HG03045 (cell line): ENCODE results near the gene DYNC1H1.

Experiments used
- ATAC-seq: cut with Tn5 transposase; IDR thresholded peaks from one replicate; pipeline ENCODE4 v1.9.1; 2021; ENCODE audit warnings: mild to moderate bottlenecking, moderate library complexity; ENCODE audit not compliant: unreplicated experiment

DYNC1H1 gene

GRCh38 chr14:101939646-101940170 lies 24.7 kb upstream of the DYNC1H1 start:
- ATAC-seq: no peak

DNA sequence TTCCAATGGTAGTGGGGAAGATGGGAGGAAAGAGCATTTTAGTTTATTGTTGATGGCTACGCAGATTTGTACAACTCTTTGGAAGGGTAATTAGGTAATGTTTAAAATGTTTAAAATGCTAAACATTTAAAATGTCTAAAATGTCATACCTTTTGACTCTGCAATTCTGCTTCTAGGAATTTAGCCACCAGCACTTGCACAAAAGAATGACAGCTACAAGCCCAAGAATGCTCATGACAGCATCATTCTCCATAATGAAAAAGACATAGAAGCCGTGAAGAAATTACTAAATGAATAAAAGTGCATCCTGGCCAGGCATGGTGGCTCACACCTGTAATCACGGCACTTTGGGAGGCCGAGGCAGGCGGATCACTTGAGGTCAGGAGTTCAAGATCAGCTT lies 19.9 kb upstream of the DYNC1H1 start:
- no peak for ATAC-seq

- ATAC-seq: no peak
These were observed 19.2 kb upstream of the DYNC1H1 start for GRCh38 chr14:101945171-101945570.

- ATAC-seq: peak; percentile 3
These were observed 16.8 kb upstream of the DYNC1H1 start for GRCh38 chr14:101947577-101947903.

- peak; percentile 98 for ATAC-seq
These were observed 16.3 kb upstream of the DYNC1H1 start for GRCh38 chr14:101947904-101948665.

DNA sequence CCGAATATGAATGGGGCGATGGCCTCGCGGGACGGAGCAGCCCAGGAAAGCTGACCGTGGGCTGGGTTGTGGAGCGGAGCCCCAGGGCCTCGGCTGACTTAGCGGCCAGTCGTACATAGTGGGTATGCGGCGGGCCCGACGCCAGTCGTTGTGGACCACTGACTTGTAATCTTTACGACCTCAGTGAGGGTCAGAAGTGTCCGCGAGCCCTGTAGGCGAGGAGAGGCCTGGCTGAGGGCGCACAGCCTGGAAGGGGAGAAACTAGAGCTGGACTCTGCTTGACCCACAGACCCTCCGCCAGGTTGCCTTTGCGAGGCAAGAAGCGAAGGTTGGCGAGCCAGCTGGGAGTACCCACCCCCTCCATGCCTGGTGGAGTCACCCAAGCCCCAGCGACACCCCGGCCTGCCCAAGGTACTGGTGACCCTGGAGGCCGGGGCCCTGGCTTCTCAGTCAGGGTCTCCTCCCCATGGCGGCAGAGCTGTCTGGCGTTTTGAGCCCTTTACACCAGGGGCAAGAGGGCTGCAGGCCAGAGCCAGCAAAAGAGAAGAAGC lies 15.6 kb upstream of the DYNC1H1 start:
- ATAC-seq: no peak

DNA sequence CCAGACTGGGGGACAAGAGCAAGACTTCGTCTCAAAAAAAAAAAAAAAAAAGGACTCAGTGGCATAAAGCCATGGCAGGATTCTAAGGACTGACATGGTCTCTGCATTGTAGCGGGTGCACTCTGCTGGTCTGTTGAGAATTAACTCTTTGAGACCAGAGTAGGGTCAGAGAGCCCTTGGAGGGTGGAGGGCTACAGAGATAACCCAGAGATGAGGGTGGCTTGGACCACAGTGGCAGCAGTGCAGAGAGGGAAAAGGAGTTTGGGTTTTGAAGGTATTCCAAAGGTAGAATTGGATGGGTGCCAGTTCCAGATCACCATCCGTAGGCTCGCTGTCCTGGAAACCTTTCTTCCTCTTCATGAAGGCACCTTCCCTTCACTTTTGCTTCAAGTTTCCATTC lies 14.3 kb upstream of the DYNC1H1 start:
- ATAC-seq: no peak

DNA sequence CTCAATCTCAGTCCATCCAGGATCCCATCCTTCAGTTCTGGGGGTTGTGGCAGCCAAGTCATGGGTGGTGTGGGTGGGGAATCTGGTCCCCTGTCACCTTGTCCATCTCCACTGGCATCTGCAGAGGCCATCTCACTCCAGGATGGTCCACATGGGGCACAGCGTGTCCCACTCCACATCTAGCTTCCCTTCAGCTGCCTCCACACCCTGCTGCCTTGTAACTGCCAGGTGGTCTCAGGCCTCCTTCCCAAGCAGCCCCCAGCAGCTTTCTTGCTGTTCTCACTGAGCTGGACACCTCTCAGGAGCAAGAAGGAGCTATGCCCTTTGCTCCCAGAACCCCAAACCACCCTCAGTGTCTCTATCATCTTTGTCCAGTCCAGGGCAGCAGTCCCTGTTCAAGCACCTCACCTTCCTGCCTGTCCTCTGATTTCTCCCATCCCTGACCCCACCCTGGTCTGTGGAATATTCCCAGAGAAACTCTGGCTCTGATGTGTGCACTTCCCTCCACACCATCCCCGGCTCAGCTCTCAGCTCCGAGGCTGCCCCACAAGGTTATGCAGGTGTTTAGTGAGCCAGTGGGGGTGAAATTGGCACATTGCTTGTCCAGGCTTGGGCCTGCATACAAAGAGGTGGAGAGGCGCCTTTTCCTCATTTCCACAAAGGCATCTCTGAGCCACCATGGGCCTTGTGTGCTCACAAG lies 13.7 kb upstream of the DYNC1H1 start:
- ATAC-seq: no peak

- no peak for ATAC-seq
These were observed 11.2 kb upstream of the DYNC1H1 start for GRCh38 chr14:101953151-101953550.

DNA sequence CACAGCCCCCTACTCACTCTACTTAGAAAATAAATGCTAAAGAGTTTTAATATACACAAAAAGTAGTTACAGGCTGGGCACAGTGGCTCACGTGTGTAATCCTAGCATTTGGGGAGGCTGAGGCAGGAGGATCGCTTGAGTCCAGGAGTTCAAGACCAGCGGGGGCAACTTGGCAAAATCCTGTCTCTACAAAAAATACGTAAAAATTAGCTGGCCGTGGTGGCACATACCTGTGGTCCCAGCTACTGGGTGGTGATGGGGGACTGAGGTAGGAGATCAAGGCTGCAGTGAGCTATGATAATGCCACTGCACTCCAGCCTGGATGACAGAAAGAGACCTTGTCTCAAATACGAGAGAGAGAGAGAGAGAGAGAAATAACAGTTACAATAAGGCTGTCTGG lies 9.9 kb upstream of the DYNC1H1 start:
- ATAC-seq: no peak

DNA sequence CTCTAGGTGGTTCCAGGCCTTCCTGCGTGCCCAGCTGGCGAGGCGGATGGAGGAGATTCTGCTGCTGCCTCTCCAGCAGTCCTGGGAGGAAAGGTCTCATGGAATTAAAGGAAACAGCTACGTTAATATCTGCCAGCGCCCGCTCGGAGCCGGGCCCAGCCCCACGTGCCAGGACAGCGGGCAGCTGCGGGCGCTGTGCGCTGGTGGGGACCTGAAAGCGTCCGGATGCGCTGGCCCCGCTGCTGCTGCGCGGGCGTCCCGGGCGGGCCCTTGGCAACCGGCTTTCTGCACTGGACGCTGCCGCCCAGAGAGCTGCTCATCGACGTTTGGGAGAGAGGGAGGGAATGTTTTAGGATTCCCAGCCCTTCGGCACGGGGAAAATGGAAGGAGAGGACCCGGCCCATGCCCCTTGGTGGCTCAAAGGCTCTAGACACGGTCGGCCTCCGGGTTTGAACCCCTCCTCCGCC lies 8.6 kb upstream of the DYNC1H1 start:
- no peak for ATAC-seq

- no peak for ATAC-seq
These were observed 8.0 kb upstream of the DYNC1H1 start for GRCh38 chr14:101956179-101956885.

DNA sequence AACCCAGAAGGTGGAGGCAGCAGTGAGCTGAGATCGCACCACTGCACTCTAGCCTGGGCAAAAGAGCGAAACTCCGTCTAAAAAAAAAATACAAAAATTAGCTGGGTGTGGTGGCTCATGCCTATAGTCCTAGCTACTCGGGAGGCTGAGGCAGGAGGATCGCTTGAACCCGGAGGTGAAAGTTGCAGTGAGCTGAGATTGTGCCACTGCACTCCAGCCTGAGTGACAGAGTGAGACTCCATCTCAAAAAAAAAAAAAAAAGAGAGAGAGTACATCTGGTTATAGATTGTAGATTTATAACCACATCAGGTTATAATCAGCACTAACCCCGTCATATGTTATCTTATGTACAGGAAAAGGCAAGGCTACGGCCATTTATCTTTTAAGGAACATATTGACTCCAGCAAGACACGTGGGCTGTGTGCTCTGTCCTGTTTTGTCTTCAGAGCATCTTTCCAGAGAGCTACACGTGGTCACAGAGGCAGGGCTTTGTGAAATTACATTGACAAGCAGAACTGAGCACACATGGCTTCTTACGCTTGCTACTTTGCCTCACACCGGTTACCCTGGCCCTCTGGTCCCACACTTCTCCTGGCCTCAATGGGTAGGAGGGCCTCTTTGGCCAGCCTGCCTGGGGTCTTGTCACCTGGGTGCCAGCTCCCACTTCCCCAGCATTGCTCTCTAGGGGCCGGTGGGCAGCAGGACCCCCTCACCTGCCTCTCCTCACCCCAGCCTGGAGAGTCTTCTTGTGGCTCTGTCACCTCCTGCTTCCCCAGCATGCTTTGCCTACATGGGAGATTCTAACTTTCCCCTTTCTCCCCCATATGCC lies 6.8 kb upstream of the DYNC1H1 start:
- ATAC-seq: no peak

- no peak for ATAC-seq
These were observed 5.8 kb upstream of the DYNC1H1 start for GRCh38 chr14:101958418-101959180.

DNA sequence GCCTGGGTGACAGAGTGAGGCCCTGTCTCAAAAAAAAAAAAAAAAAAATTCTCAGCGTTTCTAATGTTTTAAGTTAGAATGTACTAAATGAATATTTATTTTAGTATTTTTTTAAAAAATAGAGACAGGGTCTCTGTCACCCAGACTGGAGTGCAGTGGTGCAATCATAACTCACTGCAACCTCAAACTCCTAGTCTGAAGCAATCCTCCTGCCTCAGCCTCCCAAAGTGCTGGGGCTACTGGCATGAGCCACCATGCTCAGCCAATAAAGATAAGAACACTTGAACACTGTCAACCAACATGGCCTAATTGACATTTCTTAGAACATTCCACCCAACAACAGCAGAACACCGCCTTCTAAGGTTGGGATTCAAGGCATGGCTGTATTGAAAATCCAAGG lies 5.1 kb upstream of the DYNC1H1 start:
- no peak for ATAC-seq

DNA sequence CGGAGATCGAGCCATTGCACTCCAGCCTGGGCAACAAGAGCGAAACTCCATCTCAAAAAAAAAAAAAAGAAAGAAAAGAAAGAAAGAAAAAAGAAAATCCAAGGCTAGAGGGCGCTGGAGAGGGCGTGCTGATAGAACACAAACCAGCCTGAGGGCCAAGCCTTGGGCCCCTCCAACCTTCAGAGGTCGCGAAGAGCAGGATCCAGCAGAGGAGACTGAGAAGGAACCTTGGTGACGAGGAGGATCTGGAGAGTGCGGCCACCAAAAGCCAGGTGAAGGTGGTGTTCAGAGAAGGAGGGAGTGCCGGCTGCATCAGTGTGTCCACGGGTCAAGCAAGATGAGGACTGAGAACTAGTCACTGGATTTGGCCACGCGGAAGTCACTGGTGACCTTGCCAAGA lies 4.1 kb upstream of the DYNC1H1 start:
- no peak for ATAC-seq

DNA sequence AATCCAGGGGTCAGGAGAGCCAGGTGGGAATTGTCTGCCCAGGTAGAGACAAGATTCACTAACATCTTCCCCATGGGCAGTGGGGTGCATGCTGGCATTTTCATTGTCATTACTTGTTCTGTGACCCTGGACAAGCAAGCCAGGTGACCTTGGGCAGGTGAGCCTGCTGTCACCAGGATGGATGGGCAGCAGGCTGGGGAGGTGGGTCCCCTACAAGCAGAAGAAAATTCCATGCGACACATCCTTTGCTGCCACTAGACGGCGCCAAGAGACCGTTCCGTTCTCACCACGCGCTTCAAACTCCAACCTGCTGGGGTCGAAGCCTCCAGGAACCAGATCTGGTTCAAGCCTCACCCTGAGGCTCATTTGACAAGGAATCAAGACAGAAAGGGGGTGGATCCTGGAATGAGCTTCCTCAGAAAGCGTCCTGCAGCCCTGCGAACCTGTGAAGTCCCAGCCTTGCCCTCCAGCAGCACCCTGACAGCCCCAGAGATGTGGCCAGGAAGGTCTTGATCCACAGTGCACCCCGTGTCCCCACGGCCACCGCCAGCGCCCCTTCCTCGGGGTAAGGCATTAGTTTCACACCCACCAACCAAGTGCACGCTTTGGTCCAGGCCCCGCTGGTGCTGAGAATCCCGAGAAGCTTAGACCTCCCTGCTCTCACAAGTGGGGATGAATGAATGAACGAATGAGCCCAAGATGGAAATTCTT lies 3.2 kb upstream of the DYNC1H1 start:
- ATAC-seq: no peak

GRCh38 chr14:101961746-101962502 lies 2.4 kb upstream of the DYNC1H1 start:
- no peak for ATAC-seq
